ENCODE data around the gene CYP2W1. TPM values are rescaled to one million over a fixed set of nuclear protein-coding genes. Genes with fewer than 3 reads are reported as not detected.

Gene CYP2W1
- total RNA-seq, 1 donor from 2014 or later = not detected

DNA sequence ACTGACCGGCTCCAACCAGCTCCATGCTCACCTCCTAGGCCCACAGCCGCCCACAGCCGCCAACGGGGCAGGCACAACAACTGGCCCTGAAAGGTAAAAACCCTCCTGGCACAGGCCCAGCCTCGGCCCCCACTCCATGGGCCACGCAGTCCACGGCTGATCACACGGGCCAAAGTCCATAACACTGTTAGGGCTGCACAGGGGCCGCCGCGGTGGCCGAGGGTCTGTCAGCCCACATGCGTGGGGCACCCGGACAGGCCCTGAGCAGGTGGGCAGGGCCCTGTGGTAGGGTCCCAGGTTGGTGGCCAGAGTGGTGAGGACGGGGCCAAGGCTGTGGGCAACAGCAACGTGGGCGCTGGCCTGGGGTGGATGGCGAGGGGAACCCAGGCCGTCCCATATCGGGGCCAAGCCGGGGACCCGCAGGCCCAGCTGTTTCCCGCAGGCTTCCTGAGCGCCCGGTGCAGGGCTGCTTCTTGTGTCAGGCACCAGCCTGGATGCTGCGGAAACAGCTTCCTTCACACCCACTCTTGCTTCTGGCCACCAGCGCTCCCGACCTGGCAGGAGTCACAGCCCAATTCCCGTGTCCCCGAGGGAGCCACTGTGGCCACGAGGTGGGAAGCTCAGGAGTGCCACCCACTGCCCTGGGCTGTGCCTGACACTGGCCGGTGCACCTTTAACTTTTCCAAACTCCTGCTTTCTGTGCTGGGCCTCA is 29.2 kb downstream of the CYP2W1 start:
- intact Hi-C loops (cut with micrococcal nuclease) = no loop called here

DNA sequence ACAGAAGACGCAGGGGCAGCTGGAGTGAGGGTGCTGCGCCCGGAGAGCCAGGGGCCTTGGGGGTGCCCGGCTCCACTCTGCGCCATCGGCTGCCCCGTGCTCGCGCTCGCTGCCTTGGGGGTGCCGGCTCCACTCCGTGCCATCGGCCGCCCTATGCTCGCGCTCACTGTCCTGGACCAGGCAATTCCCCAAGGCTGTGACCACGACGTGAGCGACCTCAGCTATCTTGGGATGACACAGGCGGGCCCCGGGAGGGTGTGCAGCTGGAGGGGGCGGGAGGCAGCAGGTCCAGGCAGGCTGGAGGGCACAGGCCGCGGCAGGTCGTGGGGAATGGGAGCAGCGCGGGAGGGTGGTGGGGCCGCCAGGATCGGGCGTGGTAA is 29.7 kb downstream of the CYP2W1 start:
- intact Hi-C loops (cut with micrococcal nuclease) = no loop called here

DNA sequence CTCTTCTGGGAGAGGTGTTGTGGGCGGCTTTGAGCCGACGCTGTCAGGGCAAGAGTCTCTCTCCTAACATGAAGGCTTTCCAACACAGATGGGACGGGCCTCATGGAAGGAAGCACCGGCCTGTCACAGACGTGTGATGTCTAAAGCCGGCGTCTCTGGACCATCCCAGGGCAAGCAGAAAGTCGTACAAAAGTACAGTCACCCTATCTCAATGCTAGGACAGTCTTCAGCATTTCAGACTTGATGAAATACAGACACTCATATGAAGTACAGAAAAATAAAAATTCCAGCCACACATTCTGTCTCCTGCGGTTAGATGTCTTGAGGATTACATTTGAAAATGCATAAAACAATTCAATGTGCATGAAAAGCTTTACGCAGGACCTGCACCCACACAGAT is 30.6 kb downstream of the CYP2W1 start:
- intact Hi-C loops (cut with micrococcal nuclease) = no loop called here

DNA sequence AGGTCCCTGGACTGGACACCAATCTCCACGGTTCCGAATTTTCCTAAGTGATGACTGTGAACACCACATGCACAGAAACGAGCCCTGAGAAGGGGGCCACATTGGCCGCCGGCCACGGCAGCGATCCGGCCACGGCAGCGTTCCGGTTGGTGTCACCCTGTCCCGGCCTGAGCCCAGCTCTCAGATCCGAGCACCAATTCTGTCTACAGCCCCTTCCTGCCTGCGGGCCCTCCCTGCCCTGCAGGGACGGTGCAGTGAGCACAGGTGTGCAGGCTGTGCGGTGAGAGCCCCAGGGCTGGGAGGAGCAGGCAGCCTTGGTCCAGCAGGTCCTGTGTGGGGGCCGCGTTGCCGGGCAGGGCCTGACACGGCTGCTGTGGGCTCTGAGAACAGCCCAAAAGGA is 31.7 kb downstream of the CYP2W1 start:
- intact Hi-C loops (cut with micrococcal nuclease) = no loop called here

DNA sequence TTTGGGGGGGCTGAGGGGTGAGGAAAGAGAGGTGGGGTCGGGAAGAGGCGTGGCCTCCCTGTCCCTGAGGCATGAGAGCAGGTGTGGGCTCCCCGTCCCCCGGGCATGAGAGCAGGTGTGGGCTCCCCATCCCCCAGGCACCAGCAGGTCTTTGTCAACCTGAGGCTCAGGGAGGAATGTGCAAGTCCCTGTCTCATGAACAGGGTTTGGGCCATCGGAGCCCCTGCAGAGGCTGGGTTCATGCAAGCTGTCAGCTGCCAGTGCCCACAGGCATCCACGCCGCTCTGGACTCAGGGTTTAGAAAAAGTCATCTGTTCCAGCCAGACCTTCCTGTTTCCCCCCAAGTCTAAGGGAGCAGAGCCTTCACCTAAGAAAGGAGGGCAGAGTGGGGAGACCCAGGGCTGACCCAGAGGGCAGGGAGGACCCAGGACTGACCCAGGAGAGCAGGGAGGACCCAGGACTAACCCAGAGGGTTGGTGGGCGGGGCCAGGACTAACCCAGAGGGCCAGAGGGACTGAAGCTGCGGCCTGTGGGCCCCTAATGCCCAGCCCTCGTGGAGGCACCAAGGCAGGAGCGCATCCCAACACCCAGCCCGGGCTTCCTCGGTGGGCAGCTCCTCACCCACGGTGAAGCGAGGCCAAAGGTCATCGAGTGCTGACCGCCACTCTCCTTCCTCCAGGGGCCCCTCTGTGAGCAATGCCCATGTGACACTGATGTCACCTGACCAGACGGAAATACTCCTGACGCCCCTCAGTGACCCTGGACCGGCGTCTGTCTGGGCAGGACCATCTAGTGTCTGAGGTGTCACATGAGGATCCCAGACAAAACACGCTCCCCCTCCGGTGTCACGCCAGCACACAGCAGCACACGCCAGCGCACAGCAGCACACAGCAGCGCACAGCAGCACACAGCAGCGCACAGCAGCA is 32.5 kb downstream of the CYP2W1 start:
- intact Hi-C loops (cut with micrococcal nuclease) = no loop called here

DNA sequence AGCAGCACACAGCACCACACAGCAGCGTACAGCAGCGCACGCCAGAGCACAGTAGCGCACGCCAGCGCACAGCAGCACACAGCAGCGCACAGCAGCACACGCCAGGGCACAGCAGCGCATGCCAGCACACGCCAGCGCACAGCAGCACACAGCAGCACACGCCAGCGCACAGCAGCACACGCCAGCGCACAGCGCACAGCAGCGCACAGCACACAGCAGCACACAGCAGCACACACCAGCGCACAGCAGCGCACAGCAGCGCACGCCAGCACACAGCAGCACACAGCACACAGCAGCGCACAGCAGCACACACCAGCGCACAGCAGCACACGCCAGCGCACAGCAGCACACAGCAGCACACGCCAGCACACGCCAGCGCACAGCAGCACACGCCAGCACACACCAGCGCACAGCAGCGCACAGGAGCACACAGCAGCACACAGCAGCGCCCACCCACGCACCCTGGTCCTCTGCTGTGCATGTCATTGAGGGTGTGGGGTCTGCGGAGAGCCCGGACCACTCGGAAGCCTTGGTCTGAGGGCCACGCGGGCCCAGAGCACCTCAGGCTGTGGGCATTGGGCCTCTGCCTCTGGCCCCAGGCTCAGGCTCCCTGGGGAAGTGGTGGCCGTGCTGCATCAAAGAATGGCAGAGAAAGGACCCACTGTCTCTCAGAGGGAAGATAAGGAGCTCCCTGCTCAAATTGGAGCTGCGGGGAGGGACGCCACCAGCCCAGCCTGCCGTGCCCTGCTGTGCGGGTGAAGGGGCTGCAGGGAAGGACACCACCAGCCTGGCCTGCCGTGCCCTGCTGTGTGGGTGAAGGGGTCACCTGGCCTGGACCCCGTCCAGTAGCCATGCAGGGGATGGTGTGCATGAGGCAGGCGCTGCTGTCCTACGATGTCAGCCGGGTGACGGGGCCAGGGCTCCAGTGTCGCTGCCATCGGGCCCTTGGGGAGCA is 33.9 kb downstream of the CYP2W1 start:
- intact Hi-C loops (cut with micrococcal nuclease) = no loop called here

DNA sequence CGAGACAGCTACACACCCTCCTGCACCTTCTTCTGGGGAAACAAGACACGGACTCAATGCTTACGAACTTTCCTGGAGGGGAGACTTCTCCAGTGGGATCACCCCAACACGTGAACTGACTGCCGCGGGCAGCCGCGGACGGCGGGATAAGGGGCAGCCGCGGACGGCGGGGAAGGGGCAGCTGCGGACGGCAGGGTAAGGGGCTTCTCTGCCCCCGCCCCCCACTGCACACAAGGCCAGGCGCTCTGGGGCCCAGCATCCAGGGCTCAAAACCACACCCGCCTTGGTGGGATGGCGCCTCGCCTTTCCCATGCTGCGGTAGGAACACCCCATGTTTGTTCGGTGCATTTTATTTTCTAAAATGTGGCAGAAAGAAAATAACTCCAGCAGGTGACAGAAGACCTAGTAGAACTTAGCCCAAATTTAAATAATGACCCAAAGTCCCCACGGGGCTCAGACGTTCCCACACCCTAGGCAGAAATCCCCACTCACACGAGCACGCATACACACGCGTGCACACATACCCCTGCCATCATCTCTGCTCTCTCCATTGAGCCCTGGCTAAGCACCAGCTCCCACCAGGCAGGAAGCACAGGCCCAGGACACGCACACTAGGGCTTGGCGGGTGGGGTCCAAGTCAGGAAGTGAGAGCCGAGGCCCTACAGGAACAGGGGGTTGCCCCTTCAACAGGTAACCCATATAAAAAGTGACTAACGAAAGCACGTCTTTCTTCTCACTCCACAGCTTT is 34.8 kb downstream of the CYP2W1 start:
- intact Hi-C loops (cut with micrococcal nuclease) = no loop called here

DNA sequence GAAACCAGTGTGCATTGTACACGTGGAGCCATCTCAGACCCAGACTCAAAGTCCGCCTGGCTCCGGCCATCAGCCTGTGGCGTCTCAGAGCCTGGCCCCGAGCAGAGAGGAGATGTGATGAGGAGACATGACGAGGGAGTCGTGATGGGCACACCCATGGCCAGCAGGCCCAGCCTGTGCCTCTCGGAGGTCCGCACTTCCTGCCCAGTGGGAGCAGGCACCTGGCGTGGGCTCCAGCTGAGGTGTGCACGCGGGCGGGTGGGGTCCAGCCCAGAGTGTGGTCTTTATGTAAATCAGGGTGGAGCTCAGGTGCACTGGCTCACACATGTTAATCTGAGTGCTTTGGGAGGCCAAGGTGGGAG is 35.3 kb downstream of the CYP2W1 start:
- intact Hi-C loops (cut with micrococcal nuclease) = no loop called here

DNA sequence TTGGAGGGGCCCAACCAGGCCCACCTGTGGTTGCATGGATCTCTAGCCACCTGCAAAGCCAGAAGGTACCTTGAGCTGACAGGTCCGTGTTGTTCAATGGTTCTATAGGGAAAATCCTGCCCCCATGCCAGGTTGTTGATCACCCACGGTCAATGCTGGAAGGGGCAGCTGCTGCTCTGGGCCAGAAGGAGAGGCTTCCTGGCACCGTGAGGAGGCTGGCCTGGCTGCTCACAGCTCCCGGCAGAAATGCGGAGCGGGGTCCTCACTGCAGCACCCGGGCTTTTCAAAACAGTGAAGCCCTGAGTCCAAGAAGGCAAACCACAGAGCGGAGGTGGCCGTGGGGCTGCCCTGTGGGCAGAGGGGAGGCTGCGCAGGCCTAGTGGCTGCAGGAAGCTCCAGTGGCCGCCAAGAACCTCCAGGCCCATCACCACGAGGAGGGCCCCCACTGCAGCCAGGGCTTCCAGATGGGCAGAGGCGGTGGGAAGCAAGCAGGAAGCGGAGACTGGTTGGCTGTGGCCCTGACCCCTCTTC is 36.3 kb downstream of the CYP2W1 start:
- intact Hi-C loops (cut with micrococcal nuclease) = no loop called here

DNA sequence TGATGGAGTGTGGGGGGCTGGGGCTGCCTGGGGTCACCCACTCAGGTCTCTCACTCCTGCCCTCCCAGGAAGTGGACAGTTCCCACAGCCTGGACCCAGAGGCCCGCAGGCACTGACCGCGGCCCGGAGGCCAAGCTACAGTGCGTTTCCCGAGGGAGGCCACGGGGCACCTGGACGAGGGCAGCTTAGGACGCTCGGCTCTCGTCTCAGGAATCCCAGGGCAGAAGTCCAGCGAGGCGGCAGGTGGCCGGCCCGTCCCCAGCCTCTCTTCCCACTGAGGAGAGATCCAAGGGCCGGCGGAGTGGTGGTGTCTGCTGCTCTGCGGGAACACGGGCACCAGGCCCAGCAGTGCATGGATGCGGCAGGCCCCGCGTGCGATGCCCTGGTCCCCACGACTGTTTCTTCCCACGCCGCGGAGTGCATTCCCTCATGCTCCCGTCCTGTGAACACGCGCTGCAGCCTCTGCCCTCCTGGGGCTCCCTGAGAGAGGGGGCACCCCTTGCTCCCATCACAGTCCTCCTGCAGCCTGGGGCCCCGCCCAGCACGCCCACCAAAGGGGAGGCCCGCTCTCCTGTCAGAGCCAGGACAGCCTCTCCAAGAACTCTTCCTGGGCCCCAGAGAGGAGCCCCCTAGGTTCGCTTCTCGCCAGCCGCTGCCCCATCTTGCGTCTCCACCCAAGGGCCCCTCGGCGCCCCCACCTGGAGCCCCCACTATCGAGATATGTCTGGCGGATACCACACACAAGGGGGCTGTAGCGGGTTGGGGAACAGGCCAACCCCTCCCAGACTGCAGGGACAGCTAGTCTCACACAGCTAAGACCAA is 37.0 kb downstream of the CYP2W1 start:
- intact Hi-C loops (cut with micrococcal nuclease) = no loop called here

DNA sequence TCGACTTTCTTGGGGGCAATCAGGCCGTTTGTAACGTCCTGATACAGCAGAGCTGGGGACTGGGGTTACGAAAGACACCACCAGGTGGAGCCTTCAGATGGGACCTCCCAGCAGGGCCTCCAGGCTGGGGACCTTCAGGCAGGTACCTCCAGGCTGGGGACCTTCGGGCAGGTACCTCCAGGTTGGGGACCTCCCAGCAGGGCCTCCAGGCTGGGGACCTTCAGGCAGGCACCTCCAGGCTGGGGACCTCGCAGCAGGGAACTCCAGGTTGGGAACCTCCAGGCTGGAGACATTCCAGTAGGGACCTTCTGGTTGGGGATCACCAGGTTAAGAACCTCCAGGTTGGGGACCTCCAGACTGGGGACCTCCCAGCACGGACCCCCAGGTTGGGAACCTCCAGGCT is 37.9 kb downstream of the CYP2W1 start:
- intact Hi-C loops (cut with micrococcal nuclease) = no loop called here

DNA sequence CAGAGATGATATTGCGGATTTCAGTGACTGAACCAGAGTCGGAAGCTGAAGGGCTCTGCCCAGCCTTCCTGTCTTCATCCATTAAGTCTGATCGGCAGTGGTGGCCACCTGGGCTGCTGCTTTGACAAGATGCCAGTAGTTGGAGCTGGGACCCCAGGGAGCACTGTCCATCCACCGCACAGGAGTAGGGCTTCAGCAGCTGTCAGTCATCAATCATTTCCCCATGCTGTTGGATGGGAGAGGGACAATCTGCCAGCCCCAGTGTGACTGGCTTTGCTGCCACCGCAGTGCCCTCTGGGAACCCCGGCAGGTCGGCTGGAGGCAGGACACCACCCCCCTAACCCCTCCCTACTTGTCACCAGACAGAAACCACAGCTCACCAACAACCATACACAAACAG is 38.4 kb downstream of the CYP2W1 start:
- intact Hi-C loops (cut with micrococcal nuclease) = no loop called here

DNA sequence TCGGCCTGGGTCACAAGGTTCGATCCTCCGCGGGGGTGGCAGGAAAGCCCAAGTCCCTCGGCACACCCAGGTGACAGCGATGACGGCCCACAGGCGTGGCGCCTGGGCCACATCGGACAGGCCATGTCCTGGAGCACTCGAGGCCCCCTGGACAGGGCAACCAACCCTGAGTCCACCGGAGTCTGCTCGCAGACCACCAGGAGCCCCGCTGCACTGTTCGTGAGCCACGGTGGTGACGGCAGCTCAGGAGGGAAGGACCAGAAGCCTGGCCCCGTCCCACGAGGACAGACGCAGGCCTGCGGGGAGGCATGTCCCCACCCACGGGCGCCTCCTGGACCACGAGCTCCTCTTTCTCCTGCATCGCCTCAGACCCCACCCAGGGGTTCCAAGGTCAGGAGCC is 39.0 kb downstream of the CYP2W1 start:
- intact Hi-C loops (cut with micrococcal nuclease) = no loop called here

DNA sequence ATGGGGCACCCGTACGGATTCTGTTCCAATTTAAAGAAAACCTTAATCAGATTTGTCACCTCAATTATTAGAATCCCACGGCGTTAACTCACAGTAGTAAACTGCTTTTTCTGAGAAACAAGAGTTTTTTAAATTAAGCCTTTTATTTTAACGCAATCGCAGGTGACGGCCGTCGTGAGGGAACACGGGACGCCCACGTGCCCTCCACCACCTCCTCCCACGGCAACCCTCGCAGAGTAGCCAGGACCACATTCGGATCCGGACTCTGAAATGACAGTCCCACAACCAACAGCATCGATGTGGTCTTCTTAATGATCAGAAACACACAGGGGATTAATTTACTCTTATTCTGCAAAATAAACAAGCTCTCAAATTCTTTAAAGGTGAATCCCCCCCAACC is 39.4 kb downstream of the CYP2W1 start:
- intact Hi-C loops (cut with micrococcal nuclease) = no loop called here

DNA sequence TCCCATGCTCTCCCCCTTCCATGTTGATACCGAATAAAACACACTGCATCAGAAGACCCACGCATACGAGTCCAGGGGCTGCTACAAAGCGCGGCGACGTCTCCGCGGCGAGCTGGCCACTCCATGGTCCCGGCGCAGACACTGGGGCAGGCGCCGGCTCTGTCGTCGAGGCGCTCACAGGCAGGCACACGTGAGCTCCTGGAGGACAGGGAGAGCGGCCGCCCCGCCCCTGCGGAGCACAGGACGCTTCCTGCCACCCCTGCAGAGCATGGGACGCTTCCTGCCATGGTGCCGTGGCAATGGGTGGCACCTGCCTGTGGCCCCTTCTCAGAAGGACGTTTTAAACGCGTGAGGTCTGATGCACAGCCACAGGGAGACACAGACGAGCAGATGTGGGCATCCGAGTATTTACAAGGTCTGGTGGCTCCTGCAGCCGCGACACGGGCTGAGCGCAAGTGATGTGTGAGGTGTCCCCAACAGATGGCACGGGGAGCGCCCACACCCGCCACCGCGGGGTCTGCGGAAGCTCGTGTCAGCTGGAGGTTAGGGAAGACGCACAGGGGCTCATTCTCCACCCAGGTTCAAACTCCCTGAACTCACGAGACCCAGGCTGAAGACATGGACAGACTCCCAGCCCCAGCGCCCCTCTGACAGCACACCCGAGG is 40.0 kb downstream of the CYP2W1 start:
- intact Hi-C loops (cut with micrococcal nuclease) = no loop called here

DNA sequence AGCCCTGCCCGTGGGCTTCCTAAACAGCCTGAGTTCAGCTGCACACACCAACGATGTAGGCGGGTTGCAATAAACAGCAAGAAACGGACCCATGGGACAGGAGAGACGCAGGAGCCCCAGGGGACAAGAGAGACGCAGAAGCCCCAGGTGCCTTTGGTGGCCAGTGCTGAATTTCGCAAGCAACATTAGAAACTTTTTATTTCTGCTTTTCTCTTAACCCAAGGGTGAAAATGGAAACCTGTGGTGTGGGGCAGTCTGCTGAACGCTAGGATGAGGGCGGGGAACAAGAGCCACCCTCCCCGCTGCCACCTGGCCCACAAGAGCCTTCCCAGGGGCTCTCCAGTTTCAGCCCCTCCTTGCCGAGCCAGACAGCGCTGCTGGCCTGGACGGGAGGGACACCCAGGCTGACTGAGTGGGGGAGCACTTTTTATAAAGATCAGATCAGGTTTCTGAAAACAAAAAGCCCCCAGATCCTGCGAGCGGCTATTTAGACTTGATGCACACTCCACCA is 41.4 kb downstream of the CYP2W1 start:
- intact Hi-C loops (cut with micrococcal nuclease) = no loop called here

DNA sequence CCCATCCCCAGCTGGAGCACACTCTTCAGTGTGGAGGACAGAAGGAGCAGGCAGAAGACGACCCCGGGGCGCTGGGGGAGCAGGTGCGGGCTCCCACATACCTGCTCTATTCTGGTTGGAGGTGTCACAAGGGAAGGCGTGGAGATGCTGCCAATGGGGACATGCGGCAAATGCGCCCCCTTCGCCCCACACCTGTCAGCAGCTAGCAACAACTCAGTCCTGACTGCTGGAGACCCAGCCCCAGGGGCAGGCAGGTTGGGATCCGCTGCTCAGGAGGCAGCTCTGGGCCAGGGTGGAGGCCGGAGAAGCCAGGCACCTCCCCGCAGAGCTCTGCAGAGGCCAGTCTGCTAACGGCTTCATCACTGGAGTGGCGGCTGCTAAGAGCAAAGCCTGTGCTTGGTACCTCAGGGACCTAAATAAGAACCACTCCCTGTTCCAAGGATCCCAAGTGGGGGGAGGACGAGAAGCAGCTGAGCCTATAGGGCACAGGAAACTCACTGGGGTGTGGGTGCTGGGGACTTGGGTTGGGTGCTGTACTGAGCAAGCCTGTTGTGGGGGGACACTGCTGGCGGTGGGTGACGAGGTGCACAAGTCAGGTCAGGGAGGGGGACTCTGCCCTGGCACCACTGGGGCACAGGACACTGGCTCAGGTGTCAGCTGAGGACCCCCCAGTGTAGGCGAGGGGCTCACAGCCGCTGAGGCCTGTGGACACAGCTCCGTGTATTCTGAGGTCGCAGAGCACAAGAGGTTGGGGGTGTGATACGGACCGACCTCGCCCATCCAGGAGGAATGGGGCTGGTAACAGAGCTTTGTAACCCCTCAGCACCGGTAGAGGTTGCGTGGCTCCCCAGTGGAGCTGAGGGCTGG is 42.1 kb downstream of the CYP2W1 start:
- intact Hi-C loops (cut with micrococcal nuclease) = no loop called here

All from T-helper 2 cell treated with Interferon-gamma antibody and Interleukin-4, amounts not matched to agents 100 ng/mL and 5 ng/mL, for 36 hours (primary cell).